Fibroblast of lung (primary cell): ENCODE results near the gene SEPTIN8.

Source experiments
- CTCF ChIP-seq, 2 donors: IDR thresholded peaks in 1 of 2; conservative IDR thresholded peaks in 1 of 2; 1 replicate in 1 of 2; 2 replicates in 1 of 2; pipeline ENCODE4 v1.5.1; 2011 to 2012; ENCODE audit warnings: low read length in 2 of 2, control low read depth in 1 of 2, inconsistent platforms in 1 of 2, low read depth in 1 of 2, mild to moderate bottlenecking in 1 of 2
- EZH2 ChIP-seq: IDR thresholded peaks from 2 replicates; pipeline ENCODE4 v1.5.1; 2012; ENCODE audit warnings: low read length, control low read depth, mild to moderate bottlenecking; ENCODE audit errors: missing control alignments

GRCh38 chr5:132733499-132734148 is 43.4 kb downstream of the SEPTIN8 start:
- TF ChIP-seq CTCF (conservative IDR thresholded peaks at IDR 0.05 in 1 of 2, IDR thresholded peaks at IDR 0.05 in 1 of 2; ENCODE audit: low read depth in 1 of 2, low read length in 2 of 2) (no peak), EZH2 (no peak)
